ENCODE measurements around the gene CRABP2.

The CRABP2 gene

GRCh38 chr1:156694690-156694962 is 10.8 kb downstream of the CRABP2 start:
- no peak overlapping the region for H3K4me3 ChIP-seq (ENCODE audit: low read length)
- H3K9ac ChIP-seq (ENCODE audit: low read length) = no peak overlapping the region
- no peak overlapping the region for H3K4me2 ChIP-seq (ENCODE audit: low read length)
- no peaks in the 10 kb centered on the region for H3K9me3 ChIP-seq (ENCODE audit: insufficient read depth, low read length)
- no peak for TF ChIP-seq CTCF (IDR thresholded peaks at IDR 0.05; ENCODE audit: low read depth, low read length)
- TF ChIP-seq EZH2phosphoT487 (IDR thresholded peaks at IDR 0.05; ENCODE audit: low read depth) = no peak
- H4K20me1 ChIP-seq (ENCODE audit: insufficient read depth, low read length) = no peaks in the 10 kb centered on the region
- H3K27me3 ChIP-seq (ENCODE audit: low read depth, low read length) = peaks cover 44% of the 10 kb centered on the region
- no peaks in the 10 kb centered on the region for H3K36me3 ChIP-seq (replicated peaks; ENCODE audit: low read depth, low read length)
- H2AFZ ChIP-seq (ENCODE audit: low read depth, low read length) = no peak overlapping the region
- H3K79me2 ChIP-seq (ENCODE audit: low read length) = no peaks in the 10 kb centered on the region
- H3K4me1 ChIP-seq (ENCODE audit: low read length) = peaks cover 6% of the 10 kb centered on the region; the same call in 1 of the 2 replicates
- no peak overlapping the region for H3K27ac ChIP-seq (ENCODE audit: low read length)

- H4K20me1 ChIP-seq (ENCODE audit: insufficient read depth, low read length) = no peaks in the 10 kb centered on the region
- H3K9me3 ChIP-seq (ENCODE audit: insufficient read depth, low read length) = no peaks in the 10 kb centered on the region
- no peak overlapping the region for H3K4me3 ChIP-seq (ENCODE audit: low read length)
- peaks cover 9% of the 10 kb centered on the region for H3K4me1 ChIP-seq (ENCODE audit: low read length)
- no peaks in the 10 kb centered on the region for H3K79me2 ChIP-seq (ENCODE audit: low read length)
- no peaks in the 10 kb centered on the region for H3K36me3 ChIP-seq (replicated peaks; ENCODE audit: low read depth, low read length)
- no peak overlapping the region for H3K4me2 ChIP-seq (ENCODE audit: low read length)
- H3K27ac ChIP-seq (ENCODE audit: low read length) = no peak overlapping the region
- TF ChIP-seq EZH2phosphoT487 (IDR thresholded peaks at IDR 0.05; ENCODE audit: low read depth) (no peak), CTCF (IDR thresholded peaks at IDR 0.05; ENCODE audit: low read depth, low read length) (no peak)
- H3K27me3 ChIP-seq (ENCODE audit: low read depth, low read length) = peaks cover 47% of the 10 kb centered on the region
- no peak overlapping the region for H3K9ac ChIP-seq (ENCODE audit: low read length)
- no peak overlapping the region for H2AFZ ChIP-seq (ENCODE audit: low read depth, low read length)
Observed at GRCh38 chr1:156693848-156694689, 11.3 kb downstream of the CRABP2 start.

DNA sequence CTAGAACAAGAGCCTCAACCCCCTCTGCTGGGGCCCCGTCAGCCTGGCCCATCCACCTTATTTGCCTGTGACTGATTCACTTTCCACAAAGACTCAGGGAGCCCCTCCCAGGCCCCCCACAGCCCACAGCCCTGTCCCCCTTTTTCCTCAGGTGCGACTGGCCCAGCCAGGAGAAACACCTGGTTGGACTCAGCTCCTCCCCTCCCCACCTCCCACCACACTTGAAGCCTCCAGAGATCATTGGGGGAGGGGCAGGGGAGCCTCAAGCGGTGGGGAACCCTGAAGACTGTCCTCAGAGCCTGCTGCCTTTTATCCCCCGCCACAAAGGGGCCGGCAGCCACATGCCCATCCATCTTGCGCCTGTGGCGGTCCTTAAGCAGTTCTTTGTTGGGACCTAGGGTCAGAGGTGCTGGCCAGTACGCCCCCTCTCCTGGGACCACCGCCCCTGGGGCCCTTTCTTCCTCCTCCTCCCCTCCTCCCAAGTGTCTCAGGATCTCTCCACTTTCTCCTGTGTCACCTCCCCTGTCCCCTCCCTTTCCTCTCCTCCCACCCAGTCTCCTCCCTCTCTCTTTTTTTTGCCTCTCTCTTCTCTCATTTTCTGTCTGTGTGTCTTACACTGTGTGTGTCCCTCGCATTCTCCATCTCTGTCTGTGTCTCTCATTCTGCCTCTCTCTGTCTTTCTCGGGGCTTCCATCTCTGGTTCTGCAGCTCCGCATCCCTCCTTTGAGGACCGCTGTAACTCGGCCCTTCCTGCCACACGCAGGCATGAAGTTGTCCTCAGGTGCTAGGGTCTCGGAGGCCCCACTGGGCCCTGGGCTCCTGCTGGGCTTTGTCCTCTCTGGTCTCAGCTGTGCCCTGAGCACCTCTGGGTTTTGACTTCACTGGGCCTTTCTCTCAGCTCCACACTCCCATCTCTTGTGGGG is 12.2 kb downstream of the CRABP2 start:
- Histone ChIP-seq H3K4me2 (ENCODE audit: low read length) (no peak overlapping the region), H3K79me2 (ENCODE audit: low read length) (no peaks in the 10 kb centered on the region), H3K9me3 (ENCODE audit: insufficient read depth, low read length) (no peaks in the 10 kb centered on the region), H3K36me3 (replicated peaks; ENCODE audit: low read depth, low read length) (no peaks in the 10 kb centered on the region), H3K27me3 (ENCODE audit: low read depth, low read length) (peaks cover 51% of the 10 kb centered on the region), H4K20me1 (ENCODE audit: insufficient read depth, low read length) (no peaks in the 10 kb centered on the region), H3K4me1 (ENCODE audit: low read length) (peaks cover 11% of the 10 kb centered on the region), H3K27ac (ENCODE audit: low read length) (no peak overlapping the region), H2AFZ (ENCODE audit: low read depth, low read length) (no peak overlapping the region), H3K9ac (ENCODE audit: low read length) (no peak overlapping the region), H3K4me3 (ENCODE audit: low read length) (no peak overlapping the region)
- TF ChIP-seq EZH2phosphoT487 (IDR thresholded peaks at IDR 0.05; ENCODE audit: low read depth) (no peak), CTCF (IDR thresholded peaks at IDR 0.05; ENCODE audit: low read depth, low read length) (no peak)

DNA sequence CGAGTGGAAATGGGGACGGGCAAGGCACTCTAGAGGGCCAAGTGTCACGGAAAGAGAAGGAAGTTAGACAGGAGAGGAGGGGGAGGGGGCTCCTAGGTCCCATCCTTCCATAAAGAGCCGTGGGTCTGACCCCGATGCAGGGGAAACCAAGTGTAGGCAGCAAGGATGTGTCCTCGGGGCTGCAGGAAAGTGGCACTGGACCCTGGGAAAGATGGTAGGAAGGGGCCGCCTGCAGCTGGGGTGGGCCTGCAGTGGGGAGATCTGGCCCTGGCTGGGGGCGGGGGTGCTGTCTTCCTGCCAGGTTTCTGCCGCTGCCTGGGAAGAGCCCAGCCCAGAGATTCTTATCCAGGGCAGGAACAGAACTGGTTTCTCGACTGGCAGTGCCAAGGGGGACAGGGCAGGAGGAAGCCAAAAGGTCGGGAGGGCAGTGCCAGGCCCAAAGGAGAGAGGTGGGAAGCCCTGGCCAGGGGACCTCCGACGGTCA is 12.9 kb downstream of the CRABP2 start:
- Histone ChIP-seq H3K79me2 (ENCODE audit: low read length) (no peaks in the 10 kb centered on the region), H2AFZ (ENCODE audit: low read depth, low read length) (no peak overlapping the region), H3K4me2 (ENCODE audit: low read length) (no peak overlapping the region), H3K4me3 (ENCODE audit: low read length) (no peak overlapping the region), H4K20me1 (ENCODE audit: insufficient read depth, low read length) (no peaks in the 10 kb centered on the region), H3K27ac (ENCODE audit: low read length) (no peak overlapping the region), H3K9ac (ENCODE audit: low read length) (no peak overlapping the region), H3K27me3 (ENCODE audit: low read depth, low read length) (peaks cover 51% of the 10 kb centered on the region), H3K4me1 (ENCODE audit: low read length) (peaks cover 11% of the 10 kb centered on the region), H3K9me3 (ENCODE audit: insufficient read depth, low read length) (no peaks in the 10 kb centered on the region), H3K36me3 (replicated peaks; ENCODE audit: low read depth, low read length) (no peaks in the 10 kb centered on the region)
- no peak for TF ChIP-seq EZH2phosphoT487 (IDR thresholded peaks at IDR 0.05; ENCODE audit: low read depth)
- no peak for TF ChIP-seq CTCF (IDR thresholded peaks at IDR 0.05; ENCODE audit: low read depth, low read length)
